Muscle of arm (tissue), 12 donors: Measurements from ENCODE around the gene PMPCA. TPM values are rescaled to one million over a fixed set of nuclear protein-coding genes. Genes with fewer than 3 reads are reported as not detected.

ENCODE experiments used
- polyA plus RNA-seq, 12 donors: library from polyadenylated mRNA; unstranded; fragments of 120-200 nt; gene quantifications; one replicate each; pipeline ENCODE4 v1.2.1, GENCODE V29; 2013; ENCODE audit not compliant: insufficient read length in 12 of 12

PMPCA gene
- polyA plus RNA-seq, 12 donors: 27.6 to 43.2 (median 37.4) TPM; not detected in 1

Other genes with a start within 250 kb of the PMPCA start
- gene LHX3, start 205.5 kb upstream of the PMPCA start, polyA plus RNA-seq: under 1 TPM in 2 of 12 donors, not detected in 10; 0.08 to 0.28 TPM
- gene QSOX2, start 164.8 kb upstream of the PMPCA start, polyA plus RNA-seq: 10 to 100 TPM in 3 of 12 donors, 1 to 10 TPM in 8, not detected in 1; 6.1 to 13.7 (median 8.9) TPM
- gene CCDC187, start 106.6 kb upstream of the PMPCA start, polyA plus RNA-seq: under 1 TPM in 8 of 12 donors, not detected in 4; 0.03 to 0.68 (median 0.06) TPM
- gene GPSM1, start 83.1 kb upstream of the PMPCA start, polyA plus RNA-seq: 10 to 100 TPM in 11 of 12 donors, not detected in 1; 14.2 to 45.9 (median 20.8) TPM
- 10 to 100 TPM in 4 of 12 donors, 1 to 10 TPM in 6, not detected in 2; 4.5 to 16.7 (median 9.1) TPM for gene DNLZ, start 46.9 kb upstream of the PMPCA start, polyA plus RNA-seq
- 1 to 10 TPM in 6 of 12 donors, under 1 TPM in 5, not detected in 1; 0.62 to 9.3 (median 1.0) TPM for gene CARD9, start 37.0 kb upstream of the PMPCA start, polyA plus RNA-seq
- gene SNAPC4, start 10.5 kb upstream of the PMPCA start, polyA plus RNA-seq: 10 to 100 TPM in 1 of 12 donors, 1 to 10 TPM in 10, not detected in 1; 4.8 to 10.2 (median 5.6) TPM
- gene ENTR1, start within 50 bp of the PMPCA start, polyA plus RNA-seq: 10 to 100 TPM in 11 of 12 donors, not detected in 1; 24.0 to 60.2 (median 28.3) TPM
- 10 to 100 TPM in 4 of 12 donors, 1 to 10 TPM in 7, not detected in 1; 7.0 to 15.1 (median 9.8) TPM for gene INPP5E, start 29.2 kb downstream of the PMPCA start, polyA plus RNA-seq
- 10 to 100 TPM in 11 of 12 donors, not detected in 1; 29.9 to 45.1 (median 36.7) TPM for gene SEC16A, start 72.4 kb downstream of the PMPCA start, polyA plus RNA-seq
- 10 to 100 TPM in 11 of 12 donors, not detected in 1; 18.0 to 47.5 (median 20.6) TPM for gene NOTCH1, start 135.4 kb downstream of the PMPCA start, polyA plus RNA-seq